DND-41 (cell line): Measurements from ENCODE around the gene NKX6-1.

Experiments
- ATAC-seq: fragments of 200-7000 bp; cut with Tn5 transposase; 3 replicates; pipeline ENCODE4 v1.9.1; 2021; ENCODE audit warnings: low read depth; ENCODE audit not compliant: insufficient read depth
- DNase-seq: peaks from one replicate; pipeline ENCODE4 v3.0.0-alpha.2; 2020
- H2AFZ ChIP-seq: 2 replicates; pipeline ENCODE4 v1.6.0; 2012; ENCODE audit warnings: low read depth, low read length
- H3K27ac ChIP-seq: 2 replicates; pipeline ENCODE4 v1.5.1; 2012; ENCODE audit warnings: low read length, inconsistent platforms
- H3K27me3 ChIP-seq: fragments of 200-600 bp; sonication (generic); 2 replicates; pipeline ENCODE4 v1.6.0; 2012; ENCODE audit warnings: low read length, mild to moderate bottlenecking, inconsistent platforms; ENCODE audit not compliant: insufficient read depth, poor library complexity
- H3K36me3 ChIP-seq: 2 replicates; pipeline ENCODE4 v1.5.1; 2012; ENCODE audit warnings: low read length, inconsistent platforms; ENCODE audit not compliant: insufficient read depth
- H3K4me1 ChIP-seq: 2 replicates; pipeline ENCODE4 v1.5.1; 2012; ENCODE audit warnings: mild to moderate bottlenecking, low read length; ENCODE audit not compliant: insufficient read depth
- H3K4me2 ChIP-seq: 2 replicates; pipeline ENCODE4 v1.6.0; 2012; ENCODE audit warnings: mild to moderate bottlenecking, moderate library complexity, low read length, inconsistent platforms; ENCODE audit not compliant: insufficient read depth
- H3K4me3 ChIP-seq, 2 experiments: fragments of 200-600 bp in 1 of 2; shearing (Covaris generic) in 1 of 2; 2 replicates each; pipeline ENCODE4 v1.5.1; 2012 to 2016; ENCODE audit warnings: inconsistent platforms in 2 of 2, low read length in 2 of 2, mild to moderate bottlenecking in 2 of 2, low read depth in 1 of 2, moderate library complexity in 1 of 2
- H3K79me2 ChIP-seq: 2 replicates; pipeline ENCODE4 v1.6.0; 2012; ENCODE audit warnings: low read length, inconsistent platforms; ENCODE audit not compliant: insufficient read depth
- H3K9ac ChIP-seq: 2 replicates; pipeline ENCODE4 v1.6.0; 2012; ENCODE audit warnings: low read depth, mild to moderate bottlenecking, inconsistent platforms, low read length, moderate library complexity
- H3K9me3 ChIP-seq: 2 replicates; pipeline ENCODE4 v1.5.1; 2012; ENCODE audit warnings: low read length, moderate library complexity, mild to moderate bottlenecking, inconsistent platforms; ENCODE audit not compliant: insufficient read depth, severe bottlenecking
- H4K20me1 ChIP-seq: 2 replicates; pipeline ENCODE4 v1.6.0; 2012; ENCODE audit warnings: low read length; ENCODE audit not compliant: insufficient read depth
- EZH2 ChIP-seq: IDR thresholded peaks from 3 replicates; pipeline ENCODE4 v1.6.1; 2012; ENCODE audit warnings: borderline replicate concordance, low read depth, mild to moderate bottlenecking, moderate library complexity, low read length, inconsistent platforms; ENCODE audit not compliant: severe bottlenecking
- TF ChIP-seq, protein P1 (sequence below): IDR thresholded peaks from 2 replicates; pipeline ENCODE4 v1.5.1; 2012; ENCODE audit warnings: borderline replicate concordance, low read length, moderate library complexity, mild to moderate bottlenecking; ENCODE audit not compliant: poor library complexity, severe bottlenecking; ENCODE audit errors: extremely low read depth

The NKX6-1 gene

GRCh38 chr4:84512277-84512676 is 13.2 kb upstream of the NKX6-1 start:
- Histone ChIP-seq H3K4me1 (no peaks in the 10 kb centered on the region), H3K79me2 (no peaks in the 10 kb centered on the region), H3K27ac (no peak overlapping the region), H3K36me3 (no peaks in the 10 kb centered on the region), H3K4me3 (no peak overlapping the region), H4K20me1 (no peaks in the 10 kb centered on the region), H2AFZ (no peak overlapping the region), H3K27me3 (no peaks in the 10 kb centered on the region), H3K4me2 (no peak overlapping the region), H3K9ac (no peak overlapping the region), H3K9me3 (no peaks in the 10 kb centered on the region)
- no peak for TF ChIP-seq EZH2
- TF ChIP-seq, protein P1, sequence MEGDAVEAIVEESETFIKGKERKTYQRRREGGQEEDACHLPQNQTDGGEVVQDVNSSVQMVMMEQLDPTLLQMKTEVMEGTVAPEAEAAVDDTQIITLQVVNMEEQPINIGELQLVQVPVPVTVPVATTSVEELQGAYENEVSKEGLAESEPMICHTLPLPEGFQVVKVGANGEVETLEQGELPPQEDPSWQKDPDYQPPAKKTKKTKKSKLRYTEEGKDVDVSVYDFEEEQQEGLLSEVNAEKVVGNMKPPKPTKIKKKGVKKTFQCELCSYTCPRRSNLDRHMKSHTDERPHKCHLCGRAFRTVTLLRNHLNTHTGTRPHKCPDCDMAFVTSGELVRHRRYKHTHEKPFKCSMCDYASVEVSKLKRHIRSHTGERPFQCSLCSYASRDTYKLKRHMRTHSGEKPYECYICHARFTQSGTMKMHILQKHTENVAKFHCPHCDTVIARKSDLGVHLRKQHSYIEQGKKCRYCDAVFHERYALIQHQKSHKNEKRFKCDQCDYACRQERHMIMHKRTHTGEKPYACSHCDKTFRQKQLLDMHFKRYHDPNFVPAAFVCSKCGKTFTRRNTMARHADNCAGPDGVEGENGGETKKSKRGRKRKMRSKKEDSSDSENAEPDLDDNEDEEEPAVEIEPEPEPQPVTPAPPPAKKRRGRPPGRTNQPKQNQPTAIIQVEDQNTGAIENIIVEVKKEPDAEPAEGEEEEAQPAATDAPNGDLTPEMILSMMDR = no peak
- ATAC-seq = no peak
- DNase-seq = no peak

DNA sequence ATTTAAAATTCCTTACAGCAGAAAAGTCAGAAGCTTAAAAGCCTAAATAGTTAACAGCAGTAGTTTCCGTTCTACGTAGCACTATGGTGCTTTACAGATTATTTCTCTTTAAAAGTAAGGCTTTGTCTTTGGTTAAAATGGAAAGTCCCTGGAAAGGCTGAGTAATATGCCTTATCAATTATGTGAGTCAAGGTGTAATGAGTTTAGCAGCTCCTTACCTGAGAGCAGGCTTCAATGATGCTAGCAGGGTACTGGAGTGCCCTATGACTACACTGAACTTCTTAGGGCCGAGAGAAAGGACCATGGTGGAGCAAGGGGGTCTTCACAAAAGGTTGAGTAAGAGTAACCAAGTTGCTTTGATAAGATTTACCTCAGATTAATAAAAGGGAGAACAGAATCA is 12.6 kb upstream of the NKX6-1 start:
- DNase-seq (no peak), ATAC-seq (no peak)
- H3K79me2 ChIP-seq = no peaks in the 10 kb centered on the region
- no peaks in the 10 kb centered on the region for H3K4me1 ChIP-seq
- H3K36me3 ChIP-seq = no peaks in the 10 kb centered on the region
- H3K9ac ChIP-seq = no peak overlapping the region
- H3K27ac ChIP-seq = no peak overlapping the region
- no peak overlapping the region for H2AFZ ChIP-seq
- no peak overlapping the region for H3K4me3 ChIP-seq
- H4K20me1 ChIP-seq = no peaks in the 10 kb centered on the region
- TF ChIP-seq EZH2 = no peak
- TF ChIP-seq, protein P1 = no peak
- no peak overlapping the region for H3K4me2 ChIP-seq
- no peaks in the 10 kb centered on the region for H3K27me3 ChIP-seq
- H3K9me3 ChIP-seq = no peaks in the 10 kb centered on the region

DNA sequence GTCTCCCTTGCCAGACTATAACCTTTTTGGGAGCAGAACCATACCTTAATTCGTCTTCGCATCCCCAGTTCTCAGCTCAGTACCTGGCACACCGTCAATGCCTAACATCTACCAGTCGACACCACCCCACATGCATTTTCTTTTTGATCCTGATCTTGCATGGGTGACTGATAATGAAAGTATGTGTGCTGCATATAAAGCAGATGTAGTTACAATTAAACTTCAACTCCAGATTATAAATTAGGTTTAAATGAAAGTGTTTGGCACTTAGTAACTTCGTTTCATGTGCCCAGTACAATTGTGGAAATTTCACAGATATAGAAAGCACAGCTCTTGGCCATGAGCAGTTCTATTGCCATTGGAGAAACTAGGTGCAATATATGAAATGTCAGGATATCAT is 8.8 kb upstream of the NKX6-1 start:
- Histone ChIP-seq H3K27me3 (no peaks in the 10 kb centered on the region), H2AFZ (no peak overlapping the region), H3K36me3 (no peaks in the 10 kb centered on the region), H3K4me1 (no peaks in the 10 kb centered on the region), H3K9ac (no peak overlapping the region), H3K79me2 (no peaks in the 10 kb centered on the region), H4K20me1 (no peaks in the 10 kb centered on the region), H3K4me2 (no peak overlapping the region), H3K27ac (no peak overlapping the region), H3K4me3 (no peak overlapping the region), H3K9me3 (no peaks in the 10 kb centered on the region)
- DNase-seq (no peak), ATAC-seq (no peak)
- TF ChIP-seq, protein P1 = no peak
- no peak for TF ChIP-seq EZH2

GRCh38 chr4:84504821-84505220 is 5.7 kb upstream of the NKX6-1 start:
- no peaks in the 10 kb centered on the region for H3K79me2 ChIP-seq
- no peak for DNase-seq
- H3K36me3 ChIP-seq = no peaks in the 10 kb centered on the region
- TF ChIP-seq, protein P1 = no peak
- TF ChIP-seq EZH2 = no peak
- H3K4me3 ChIP-seq = no peak overlapping the region
- H3K27ac ChIP-seq = no peak overlapping the region
- no peak for ATAC-seq
- H2AFZ ChIP-seq = no peak overlapping the region
- no peak overlapping the region for H3K9ac ChIP-seq
- H3K4me2 ChIP-seq = no peak overlapping the region
- H3K9me3 ChIP-seq = no peaks in the 10 kb centered on the region
- no peaks in the 10 kb centered on the region for H3K4me1 ChIP-seq
- H3K27me3 ChIP-seq = no peaks in the 10 kb centered on the region
- H4K20me1 ChIP-seq = no peaks in the 10 kb centered on the region
